ENCODE results near the gene APH1A.

DNA sequence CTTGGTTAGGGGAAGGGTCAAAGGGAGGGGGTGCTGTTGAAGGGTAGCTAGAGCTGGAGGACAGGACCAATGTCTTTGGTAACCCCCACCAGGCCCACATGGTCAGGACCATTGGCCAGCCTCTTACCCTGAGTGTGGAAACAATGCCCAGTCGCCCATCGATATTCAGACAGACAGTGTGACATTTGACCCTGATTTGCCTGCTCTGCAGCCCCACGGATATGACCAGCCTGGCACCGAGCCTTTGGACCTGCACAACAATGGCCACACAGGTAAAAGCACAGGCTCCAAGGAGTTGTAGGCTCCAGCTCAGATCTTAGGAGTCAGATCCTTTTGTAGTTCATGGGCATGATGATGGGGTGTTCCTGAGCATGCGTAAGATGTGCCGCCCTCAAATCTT is 7.4 kb downstream of the APH1A start:
- TF ChIP-seq, protein P1, sequence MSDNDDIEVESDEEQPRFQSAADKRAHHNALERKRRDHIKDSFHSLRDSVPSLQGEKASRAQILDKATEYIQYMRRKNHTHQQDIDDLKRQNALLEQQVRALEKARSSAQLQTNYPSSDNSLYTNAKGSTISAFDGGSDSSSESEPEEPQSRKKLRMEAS (IDR thresholded peaks at IDR 0.05), result no peak
- no peak for TF ChIP-seq SMC3 (IDR thresholded peaks at IDR 0.05)
- TF ChIP-seq, protein P2, sequence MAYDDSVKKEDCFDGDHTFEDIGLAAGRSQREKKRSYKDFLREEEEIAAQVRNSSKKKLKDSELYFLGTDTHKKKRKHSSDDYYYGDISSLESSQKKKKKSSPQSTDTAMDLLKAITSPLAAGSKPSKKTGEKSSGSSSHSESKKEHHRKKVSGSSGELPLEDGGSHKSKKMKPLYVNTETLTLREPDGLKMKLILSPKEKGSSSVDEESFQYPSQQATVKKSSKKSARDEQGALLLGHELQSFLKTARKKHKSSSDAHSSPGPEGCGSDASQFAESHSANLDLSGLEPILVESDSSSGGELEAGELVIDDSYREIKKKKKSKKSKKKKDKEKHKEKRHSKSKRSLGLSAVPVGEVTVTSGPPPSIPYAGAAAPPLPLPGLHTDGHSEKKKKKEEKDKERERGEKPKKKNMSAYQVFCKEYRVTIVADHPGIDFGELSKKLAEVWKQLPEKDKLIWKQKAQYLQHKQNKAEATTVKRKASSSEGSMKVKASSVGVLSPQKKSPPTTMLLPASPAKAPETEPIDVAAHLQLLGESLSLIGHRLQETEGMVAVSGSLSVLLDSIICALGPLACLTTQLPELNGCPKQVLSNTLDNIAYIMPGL (CRISPR knock-in tag; IDR thresholded peaks at IDR 0.05; ENCODE audit: borderline replicate concordance), result no peak
- TF ChIP-seq, protein P3, sequence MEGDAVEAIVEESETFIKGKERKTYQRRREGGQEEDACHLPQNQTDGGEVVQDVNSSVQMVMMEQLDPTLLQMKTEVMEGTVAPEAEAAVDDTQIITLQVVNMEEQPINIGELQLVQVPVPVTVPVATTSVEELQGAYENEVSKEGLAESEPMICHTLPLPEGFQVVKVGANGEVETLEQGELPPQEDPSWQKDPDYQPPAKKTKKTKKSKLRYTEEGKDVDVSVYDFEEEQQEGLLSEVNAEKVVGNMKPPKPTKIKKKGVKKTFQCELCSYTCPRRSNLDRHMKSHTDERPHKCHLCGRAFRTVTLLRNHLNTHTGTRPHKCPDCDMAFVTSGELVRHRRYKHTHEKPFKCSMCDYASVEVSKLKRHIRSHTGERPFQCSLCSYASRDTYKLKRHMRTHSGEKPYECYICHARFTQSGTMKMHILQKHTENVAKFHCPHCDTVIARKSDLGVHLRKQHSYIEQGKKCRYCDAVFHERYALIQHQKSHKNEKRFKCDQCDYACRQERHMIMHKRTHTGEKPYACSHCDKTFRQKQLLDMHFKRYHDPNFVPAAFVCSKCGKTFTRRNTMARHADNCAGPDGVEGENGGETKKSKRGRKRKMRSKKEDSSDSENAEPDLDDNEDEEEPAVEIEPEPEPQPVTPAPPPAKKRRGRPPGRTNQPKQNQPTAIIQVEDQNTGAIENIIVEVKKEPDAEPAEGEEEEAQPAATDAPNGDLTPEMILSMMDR (IDR thresholded peaks at IDR 0.05), result no peak
- TF ChIP-seq EP300 (IDR thresholded peaks at IDR 0.05), result no peak
- TF ChIP-seq HDAC2 (IDR thresholded peaks at IDR 0.05), result no peak

All from A549 (cell line).